Adrenal gland (tissue), 12 donors: ENCODE results near the gene PCNT. TPM values are rescaled to one million over a fixed set of nuclear protein-coding genes. Genes with fewer than 3 reads are reported as not detected.

Experiments
- DNase-seq, 7 donors: peaks; one replicate each; pipeline ENCODE4 v3.0.0-alpha.2; 2019 to 2020
- H3K27ac ChIP-seq, 5 donors: fragments of 200-600 bp; sonication (generic) in 4 of 5; 1 replicate in 3 of 5; 2 replicates in 2 of 5; pipeline versions ENCODE4 v1.5.1 to v1.8.0; 2016 to 2020; ENCODE audit warnings: mild to moderate bottlenecking in 1 of 5
- H3K27me3 ChIP-seq: fragments of 200-600 bp; 2 replicates; pipeline ENCODE4 v1.8.0; 2021
- H3K36me3 ChIP-seq, 2 donors: fragments of 200-600 bp; replicated peaks in 1 of 2; 1 replicate in 1 of 2; 2 replicates in 1 of 2; pipeline versions ENCODE4 v1.5.1 to v1.8.0; 2018 to 2022
- H3K4me1 ChIP-seq, 2 donors: fragments of 200-600 bp; replicated peaks in 1 of 2; 1 replicate in 1 of 2; 2 replicates in 1 of 2; pipeline versions ENCODE4 v1.5.1 to v1.8.0; 2018 to 2021
- H3K4me3 ChIP-seq, 4 donors: fragments of 200-600 bp; sonication (generic) in 3 of 4; one replicate each; pipeline ENCODE4 v1.5.1; 2016 to 2018
- H3K9me3 ChIP-seq, 3 donors: fragments of 200-600 bp; sonication (generic) in 1 of 3; replicated peaks in 1 of 3; 1 replicate in 2 of 3; 2 replicates in 1 of 3; pipeline versions ENCODE4 v1.5.1 to v1.8.0; 2016 to 2021
- POLR2A ChIP-seq, 2 donors: fragments of 450-650 bp; IDR thresholded peaks; one replicate each; pipeline ENCODE4 v1.6.1; 2017; ENCODE audit warnings: antibody characterized with exemption in 2 of 2, mild to moderate bottlenecking in 2 of 2, moderate library complexity in 1 of 2
- WGBS, 4 donors: extraction: QIAGEN DNeasy Blood & Tissue Kit in 2 of 4; methylation state at CpG; one replicate each; pipeline versions ENCODE4 v1.1.5 to v1.1.7; 2013 to 2017; 5-methylcytosine and 5-hydroxymethylcytosine counted together
- intact Hi-C, 2 donors: fragments of 100-400 bp; cut with DNase I; formaldehyde crosslinking; loops; one replicate each; pipeline versions ENCODE4 v1.14.1 to v1.15.0; 2022 to 2023
- polyA plus RNA-seq, 3 donors: library from polyadenylated mRNA; stranded (reverse); fragments of 200-250 nt in 2 of 3; fragments of 350-450 nt in 1 of 3; fragmentation: Illumina TruSeq in 1 of 3; extraction: RNeasy Lipid Tissue Mini Kit (QIAGEN cat#74804) in 1 of 3; gene quantifications; one replicate each; pipeline ENCODE4 v1.2.3, GENCODE V29; 2013 to 2014
- total RNA-seq, 9 donors: library from RNA; depleted of rRNA in 4 of 9; stranded (reverse); fragments of >200 nt in 4 of 9; fragments of 120-200 nt in 1 of 9; fragmentation: NEBNext Ultra II Directional in 1 of 9; extraction: Animal tissue kit (Norgen Biotek cat#: 25700) in 1 of 9; gene quantifications; one replicate each; pipeline versions ENCODE4 v1.1.0 to v1.2.4, GENCODE V29; 2013 to 2023
- TF ChIP-seq, protein P1 (sequence below), 6 experiments: fragments of 450-650 bp in 4 of 6; fragments of 200-600 bp in 2 of 6; sonication (generic) in 1 of 6; IDR thresholded peaks; 1 replicate in 5 of 6; 2 replicates in 1 of 6; pipeline versions ENCODE4 v1.5.1 to v1.8.0; 2016 to 2021; ENCODE audit warnings: antibody characterized with exemption in 6 of 6, mild to moderate bottlenecking in 2 of 6, moderate library complexity in 1 of 6
- donor health status: healthy with polysubstance abuse.
- donor health status: Bipolar disorder and iron deficiency.
- donor health status: DM: yes; HTN: yes; CAD: no.
- donor health status: DM: no; HTN: no; CAD: no.
- donor health status: DM: no; HTN: no; CAD: no.
- donor health status: DM: yes; HTN: yes; CAD: no.

Gene PCNT
- total and polyA plus RNA-seq, 12 donors: 14.0 to 46.6 (median 30.4) TPM

DNA sequence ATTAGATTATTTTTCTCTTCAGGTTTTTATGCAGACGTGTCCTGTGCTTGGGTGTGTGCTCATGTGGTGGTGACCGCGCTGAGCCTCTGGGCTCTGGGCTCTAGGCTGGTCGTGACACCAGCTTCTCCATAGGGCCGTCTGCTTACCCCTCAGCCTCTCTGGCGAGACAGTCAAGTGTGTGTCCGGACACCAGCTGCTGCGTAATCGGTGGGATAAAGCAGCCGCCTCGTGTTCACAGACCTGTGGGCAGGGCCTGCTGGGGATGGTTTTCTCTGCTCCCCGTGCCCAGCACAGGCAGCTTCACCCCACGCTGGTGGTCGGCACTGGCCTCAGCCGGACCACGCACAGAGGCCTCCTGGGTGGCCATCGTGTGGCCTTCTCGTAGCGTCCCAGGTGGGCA lies 101.1 kb downstream of the PCNT start:
- no peak overlapping the region for H3K4me3 ChIP-seq
- TF ChIP-seq, protein P1, sequence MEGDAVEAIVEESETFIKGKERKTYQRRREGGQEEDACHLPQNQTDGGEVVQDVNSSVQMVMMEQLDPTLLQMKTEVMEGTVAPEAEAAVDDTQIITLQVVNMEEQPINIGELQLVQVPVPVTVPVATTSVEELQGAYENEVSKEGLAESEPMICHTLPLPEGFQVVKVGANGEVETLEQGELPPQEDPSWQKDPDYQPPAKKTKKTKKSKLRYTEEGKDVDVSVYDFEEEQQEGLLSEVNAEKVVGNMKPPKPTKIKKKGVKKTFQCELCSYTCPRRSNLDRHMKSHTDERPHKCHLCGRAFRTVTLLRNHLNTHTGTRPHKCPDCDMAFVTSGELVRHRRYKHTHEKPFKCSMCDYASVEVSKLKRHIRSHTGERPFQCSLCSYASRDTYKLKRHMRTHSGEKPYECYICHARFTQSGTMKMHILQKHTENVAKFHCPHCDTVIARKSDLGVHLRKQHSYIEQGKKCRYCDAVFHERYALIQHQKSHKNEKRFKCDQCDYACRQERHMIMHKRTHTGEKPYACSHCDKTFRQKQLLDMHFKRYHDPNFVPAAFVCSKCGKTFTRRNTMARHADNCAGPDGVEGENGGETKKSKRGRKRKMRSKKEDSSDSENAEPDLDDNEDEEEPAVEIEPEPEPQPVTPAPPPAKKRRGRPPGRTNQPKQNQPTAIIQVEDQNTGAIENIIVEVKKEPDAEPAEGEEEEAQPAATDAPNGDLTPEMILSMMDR (IDR thresholded peaks at IDR 0.05): no peak
- no peak for TF ChIP-seq POLR2A (IDR thresholded peaks at IDR 0.05)
- WGBS, 4 donors: 93 to 98% (median 96%) methylated on average over 15 to 19 of the region's 19 CpGs
- peaks cover 0 to 29% of the 10 kb centered on the region in 2 donors for H3K36me3 ChIP-seq
- no peaks in the 10 kb centered on the region for H3K4me1 ChIP-seq
- no peaks in the 10 kb centered on the region for H3K9me3 ChIP-seq
- no peak overlapping the region for H3K27ac ChIP-seq
- H3K27me3 ChIP-seq: no peaks in the 10 kb centered on the region
- intact Hi-C loops: no loop called here
- no peak for DNase-seq

DNA sequence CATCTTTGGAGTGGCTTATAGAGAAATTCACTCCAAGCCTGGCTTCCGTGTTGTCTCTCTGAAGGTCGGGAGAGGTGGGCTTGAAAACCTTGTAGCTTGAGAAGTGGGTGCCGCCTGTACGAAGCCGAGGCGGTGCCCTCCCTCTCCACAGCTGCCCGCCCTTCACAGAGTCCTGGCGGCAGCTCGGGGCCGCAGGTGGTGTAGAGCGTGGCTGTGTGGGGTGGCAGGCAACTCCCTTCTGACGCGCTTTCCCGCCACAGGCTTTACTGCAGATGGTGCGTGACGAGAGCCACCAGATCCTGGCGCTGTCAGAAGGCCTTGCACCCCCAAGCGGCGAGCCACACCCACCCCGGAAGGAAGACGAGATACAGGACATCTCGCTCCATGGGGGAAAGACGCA lies 101.6 kb downstream of the PCNT start:
- H3K36me3 ChIP-seq: peaks cover 0 to 34% of the 10 kb centered on the region in 2 donors
- intact Hi-C loops: no loop called here
- 91 to 98% (median 95%) methylated on average over 19 to 23 of the region's 23 CpGs for WGBS, 4 donors
- no peaks in the 10 kb centered on the region for H3K9me3 ChIP-seq
- H3K4me3 ChIP-seq: no peak overlapping the region
- no peak for DNase-seq
- no peaks in the 10 kb centered on the region for H3K27me3 ChIP-seq
- no peak overlapping the region for H3K27ac ChIP-seq
- H3K4me1 ChIP-seq: no peaks in the 10 kb centered on the region
- TF ChIP-seq, protein P1 (IDR thresholded peaks at IDR 0.05): no peak
- no peak for TF ChIP-seq POLR2A (IDR thresholded peaks at IDR 0.05)

DNA sequence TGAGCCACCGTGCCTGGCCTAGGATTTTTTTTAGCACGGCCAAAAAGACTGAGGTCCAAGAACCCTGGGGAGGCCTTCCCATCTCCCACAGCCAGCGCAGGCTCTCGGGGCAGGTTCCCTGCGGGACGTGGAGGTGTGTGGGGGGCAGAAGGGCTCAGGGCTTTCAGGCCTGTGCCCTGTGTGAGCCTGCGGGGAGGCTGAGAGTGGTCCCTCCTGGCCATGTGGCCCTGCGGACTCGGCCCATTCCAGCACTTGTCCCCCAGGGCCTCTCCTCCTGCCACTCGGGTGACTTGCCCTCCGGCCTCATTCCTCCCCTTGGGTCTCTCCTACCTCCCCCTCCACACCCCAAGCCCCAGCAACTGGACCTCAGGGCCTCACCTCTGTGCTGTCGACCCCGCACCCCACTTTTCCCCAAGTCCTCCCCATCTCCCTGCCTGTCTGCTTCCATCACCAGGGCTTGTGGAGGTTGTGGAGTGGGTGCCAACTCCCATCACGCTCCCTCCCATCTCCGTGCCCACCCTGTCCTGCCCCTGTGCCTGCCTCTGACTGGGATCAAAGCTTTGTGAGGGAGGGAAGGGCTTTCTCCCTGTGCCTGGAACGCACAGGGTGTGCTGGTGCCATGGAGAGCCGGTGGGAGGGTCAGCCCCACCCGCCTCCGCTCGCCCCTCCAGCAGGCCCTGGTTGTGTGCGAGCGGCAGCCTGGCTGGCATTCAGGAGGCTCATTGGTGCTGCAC lies 102.5 kb downstream of the PCNT start:
- Histone ChIP-seq H3K9me3 (no peaks in the 10 kb centered on the region), H3K4me3 (no peak overlapping the region), H3K36me3 (peaks cover 0 to 42% of the 10 kb centered on the region in 2 donors), H3K27me3 (no peaks in the 10 kb centered on the region), H3K4me1 (peaks cover 0 to under 1% of the 10 kb centered on the region in 2 donors), H3K27ac (no peak overlapping the region)
- no peak for DNase-seq
- intact Hi-C loops: no loop called here
- WGBS, 4 donors: 91 to 96% (median 94%) methylated on average over 13 to 22 of the region's 22 CpGs
- TF ChIP-seq, protein P1 (IDR thresholded peaks at IDR 0.05): no peak

DNA sequence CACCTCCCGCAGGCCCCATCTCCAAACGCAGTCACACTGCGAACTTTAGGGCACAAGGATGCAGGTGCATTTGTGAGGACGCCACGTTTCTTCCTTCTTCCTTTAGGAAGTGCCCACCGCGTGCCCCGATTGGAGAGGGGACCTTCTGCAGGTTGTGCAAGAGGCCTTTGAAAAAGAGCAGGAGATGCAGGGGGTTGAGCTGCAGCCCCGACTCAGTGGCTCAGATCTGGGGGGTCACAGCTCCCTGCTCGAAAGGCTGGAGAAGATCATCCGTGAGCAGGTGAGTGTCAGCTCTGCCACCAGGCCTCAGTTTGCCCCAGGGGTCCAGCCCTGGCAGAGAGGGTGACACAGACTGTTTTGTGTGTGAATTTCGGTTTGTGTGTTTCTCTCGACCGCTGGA lies 103.6 kb downstream of the PCNT start:
- no peaks in the 10 kb centered on the region for H3K9me3 ChIP-seq
- peaks cover 0 to 45% of the 10 kb centered on the region in 2 donors for H3K36me3 ChIP-seq
- no peaks in the 10 kb centered on the region for H3K27me3 ChIP-seq
- TF ChIP-seq POLR2A (IDR thresholded peaks at IDR 0.05): no peak
- TF ChIP-seq, protein P1 (IDR thresholded peaks at IDR 0.05): no peak
- intact Hi-C loops: no loop called here
- H3K4me1 ChIP-seq: peaks cover 0 to 5% of the 10 kb centered on the region in 2 donors
- WGBS, 4 donors: 94 to 97% (median 95%) methylated on average over 10 to 14 of the region's 14 CpGs
- H3K4me3 ChIP-seq: no peak overlapping the region
- DNase-seq: no peak
- H3K27ac ChIP-seq: no peak overlapping the region
